SKM-1 treated with dmso at 0.1 percent for 144 hours (cell line): ENCODE measurements around the gene FCHO2.
A peak's percentile ranks its signal among the peaks of the same experiment; 100 is the strongest.
"Not testable (repeated sequence)": the region's sequence is repeated elsewhere in the genome, so short reads cannot be mapped to it uniquely, and the experiment has no call there.

Source experiments
- DNase-seq: peaks from one replicate; lab custom pipeline; 2025; ENCODE audit not compliant: unreplicated experiment; lab: John Stamatoyannopoulos, UW

Gene FCHO2

DNA sequence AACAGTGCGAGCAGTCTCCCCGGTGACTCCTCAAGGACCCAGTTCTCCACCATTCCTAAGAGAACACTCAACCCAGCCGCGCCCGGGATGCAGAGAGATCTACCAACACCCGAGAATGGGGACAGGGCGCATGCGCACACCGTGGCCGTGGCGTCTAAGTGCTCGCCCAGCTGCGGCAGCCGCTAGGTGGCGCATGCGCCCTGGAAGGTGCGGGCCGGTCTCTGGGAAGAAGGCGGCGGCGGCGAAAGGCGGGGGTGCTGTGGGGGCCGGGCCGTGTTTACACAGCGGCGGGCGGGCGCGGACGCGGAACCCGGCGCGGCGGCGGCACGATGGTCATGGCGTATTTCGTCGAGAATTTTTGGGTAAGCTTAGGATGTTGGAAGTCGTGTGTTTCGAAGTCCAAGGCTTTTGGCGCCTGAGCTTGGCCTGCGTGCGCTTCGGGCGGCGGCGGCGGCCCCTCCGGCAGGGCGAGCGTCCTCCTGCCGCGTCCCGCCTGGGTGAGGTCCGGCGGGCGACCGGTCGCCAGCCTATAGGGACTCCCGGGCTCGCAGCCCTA lies at the start of gene FCHO2:
TSS of gene FCHO2 (plus strand) at position 274 of the 556 bp plus-strand sequence. CDS start at position 330, 56 bp downstream.
- peak; percentile 89 for DNase-seq

DNA sequence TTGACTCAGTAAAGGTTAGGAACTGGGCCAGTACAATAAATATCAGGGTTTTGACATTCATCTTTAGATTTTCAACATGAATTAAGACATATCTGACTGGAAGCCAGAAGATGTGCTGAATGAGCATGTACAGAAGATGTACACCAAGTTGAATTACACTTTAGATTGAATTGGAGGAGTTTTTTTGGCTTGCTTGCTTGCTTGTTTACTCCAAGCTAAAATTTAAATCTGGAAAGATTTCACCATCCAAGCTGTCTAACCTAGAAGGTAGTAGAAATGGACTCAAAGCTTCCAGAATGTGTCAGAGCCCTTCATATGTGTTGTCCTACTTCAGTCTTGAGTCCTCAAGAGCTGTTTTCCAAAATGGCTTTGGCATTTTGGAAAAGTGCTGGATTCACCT lies 49.0 kb upstream of the FCHO2 start:
- DNase-seq, result no peak

DNA sequence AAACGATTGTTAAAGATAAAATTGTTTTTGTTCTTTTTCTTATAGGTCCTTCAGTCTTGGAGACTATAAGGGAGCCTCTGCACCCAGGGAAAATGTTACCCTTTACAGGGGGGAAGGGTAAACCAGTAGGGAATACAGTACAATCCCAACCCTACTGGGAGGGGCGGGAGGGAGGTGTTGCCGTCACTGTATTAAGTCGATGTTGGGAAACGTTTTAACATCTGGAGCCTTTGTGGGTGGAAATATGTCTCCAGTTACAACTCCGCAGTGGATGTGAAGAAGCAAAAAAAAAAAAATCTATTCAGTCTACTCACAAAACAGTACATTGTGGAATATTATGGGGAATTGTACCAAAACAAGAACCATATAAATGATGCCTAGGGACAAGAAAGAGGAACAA lies 47.2 kb upstream of the FCHO2 start:
- no peak for DNase-seq

DNA sequence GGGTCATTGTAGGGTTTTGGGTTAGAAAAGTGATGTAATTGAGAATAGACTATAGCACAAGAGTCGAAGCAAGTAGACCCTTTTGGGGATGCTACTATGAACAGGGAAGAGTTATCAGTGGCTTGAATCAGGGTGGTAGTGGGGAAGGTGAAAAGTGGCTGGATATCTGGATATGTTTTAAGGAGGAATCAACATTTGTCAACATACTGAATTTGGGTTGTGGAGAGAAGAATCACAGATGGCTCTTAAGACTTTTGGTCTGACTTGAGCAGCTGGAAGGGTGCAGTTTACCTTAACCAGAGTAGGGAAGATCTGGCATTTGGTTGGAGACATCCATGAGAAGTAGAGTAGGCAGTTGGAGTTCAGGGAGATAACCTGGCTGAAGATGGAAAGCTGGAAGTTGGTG lies 38.5 kb upstream of the FCHO2 start:
- DNase-seq, result no peak

- DNase-seq, result peak; percentile 29
These were observed 34.9 kb upstream of the FCHO2 start for GRCh38 chr5:72920690-72921502.

DNA sequence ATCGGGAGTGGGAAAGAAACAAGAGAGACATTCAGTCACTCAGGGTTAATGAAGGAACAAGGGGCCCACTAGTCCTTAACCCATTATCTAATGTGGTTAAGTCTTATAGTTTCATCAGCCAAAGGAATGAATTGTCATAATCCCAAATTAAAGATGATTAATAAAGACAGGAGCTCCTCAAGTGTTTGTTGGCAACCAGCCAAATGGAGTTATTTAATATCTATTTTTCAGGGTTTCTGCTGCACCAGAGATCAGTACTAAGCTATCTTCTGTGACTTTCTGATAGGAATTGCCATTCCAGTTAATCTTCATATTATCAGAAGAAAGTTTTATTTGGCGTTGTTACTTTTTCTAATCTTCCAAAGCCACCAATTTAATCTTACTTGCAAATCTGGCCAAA lies 34.0 kb upstream of the FCHO2 start:
- DNase-seq, result no peak

DNA sequence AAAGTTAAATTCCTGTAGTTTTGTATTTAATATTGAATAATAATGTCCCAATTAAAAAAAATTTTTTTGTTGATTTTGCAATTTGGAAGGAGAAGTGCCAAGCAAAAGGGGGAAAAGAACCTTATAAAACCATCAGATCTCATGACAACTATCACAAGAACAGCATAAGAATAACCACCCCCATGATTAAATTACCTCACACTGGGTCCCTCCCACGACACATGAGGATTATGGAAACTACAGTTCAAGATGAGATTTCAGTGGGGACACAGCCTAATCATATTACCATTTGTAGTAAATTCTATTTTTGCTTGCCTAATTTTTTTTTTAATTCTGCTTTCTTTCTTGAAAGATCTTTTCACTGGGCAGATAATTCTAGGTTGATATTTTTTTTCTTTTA lies 33.4 kb upstream of the FCHO2 start:
- DNase-seq, result no peak

GRCh38 chr5:72925336-72926010 lies 30.4 kb upstream of the FCHO2 start:
- DNase-seq, result no peak

- DNase-seq, result not testable (repeated sequence)
These were observed 23.2 kb upstream of the FCHO2 start for GRCh38 chr5:72932686-72933085.

DNA sequence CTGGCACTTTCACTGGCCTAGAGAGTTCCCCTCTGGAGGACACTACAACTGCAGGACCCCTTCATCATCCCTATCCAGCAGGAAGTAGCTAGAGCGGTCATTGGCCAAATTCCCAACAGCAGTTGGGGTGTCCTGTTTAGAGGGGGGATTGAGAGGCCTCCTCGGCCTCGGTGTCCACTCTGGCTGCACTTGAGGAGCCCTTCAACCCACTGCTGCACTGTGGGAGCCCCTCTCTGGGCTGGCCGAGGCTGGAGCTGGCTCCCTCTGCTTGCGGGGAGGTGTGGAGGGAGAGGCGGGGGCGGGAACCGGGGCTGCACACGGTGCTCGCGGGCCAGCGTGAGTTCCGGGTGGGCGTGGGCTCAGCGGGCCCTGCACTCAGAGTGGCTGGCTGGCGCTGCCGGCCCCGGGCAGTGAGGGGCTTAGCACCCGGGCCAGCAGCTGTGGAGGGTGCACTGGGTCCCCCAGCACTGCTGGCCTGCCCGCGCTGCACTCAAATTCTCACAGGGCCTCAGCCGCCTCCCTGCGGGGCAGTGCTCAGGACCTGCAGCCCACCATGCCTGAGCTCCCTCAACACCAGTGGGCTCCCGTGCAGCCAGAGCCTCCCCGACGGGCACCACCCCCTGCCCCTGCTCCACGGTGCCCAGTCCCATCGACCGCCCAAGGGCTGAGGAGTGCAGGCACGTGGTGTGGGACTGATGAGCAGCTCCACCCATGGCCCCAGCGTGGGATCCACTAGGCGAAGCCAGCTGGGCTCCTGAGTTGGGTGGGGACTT lies 20.7 kb upstream of the FCHO2 start:
- not testable (repeated sequence) for DNase-seq

- DNase-seq, result no peak
These were observed 18.9 kb upstream of the FCHO2 start for GRCh38 chr5:72936893-72937292.

GRCh38 chr5:72937517-72938061 lies 18.3 kb upstream of the FCHO2 start:
- peak; percentile 39 for DNase-seq

DNA sequence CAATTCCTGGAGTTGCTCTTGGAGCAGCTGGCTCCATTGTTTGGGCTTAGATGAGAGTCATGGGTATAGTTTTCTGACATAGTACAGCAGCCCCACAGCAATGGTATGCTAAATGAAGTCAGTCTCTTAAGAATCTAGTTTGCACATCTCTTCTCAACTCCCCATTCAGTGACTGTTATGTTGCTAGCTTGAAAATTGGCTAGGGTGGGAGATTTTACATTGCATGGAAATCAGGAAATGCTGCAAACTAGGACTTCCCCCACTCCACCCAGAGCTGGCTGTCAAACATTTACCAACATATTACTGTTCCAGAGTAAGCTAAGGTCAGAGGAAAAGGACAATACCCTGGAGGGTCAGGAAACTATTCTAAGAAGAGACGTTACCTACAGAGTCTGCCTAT lies 17.6 kb upstream of the FCHO2 start:
- DNase-seq, result no peak

DNA sequence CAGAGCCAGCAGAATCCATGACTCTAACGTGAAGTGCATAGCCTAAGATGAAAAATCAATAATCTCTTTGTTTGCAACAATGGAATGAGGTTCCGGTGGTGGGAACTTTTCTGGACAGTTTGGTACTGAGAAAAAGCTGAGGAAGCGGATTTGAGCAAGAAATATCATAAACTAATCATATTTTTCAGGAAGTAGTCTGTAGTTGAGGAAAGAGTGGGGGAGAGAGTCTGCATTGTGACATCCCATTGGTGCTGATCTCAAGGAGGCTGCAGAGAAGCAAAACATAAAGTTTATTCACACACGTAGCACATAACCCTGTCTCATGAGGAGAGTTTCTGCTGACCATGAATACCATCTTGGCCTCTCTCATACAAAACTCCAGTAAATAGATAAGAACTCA lies 15.8 kb upstream of the FCHO2 start:
- peak; percentile 22 for DNase-seq

DNA sequence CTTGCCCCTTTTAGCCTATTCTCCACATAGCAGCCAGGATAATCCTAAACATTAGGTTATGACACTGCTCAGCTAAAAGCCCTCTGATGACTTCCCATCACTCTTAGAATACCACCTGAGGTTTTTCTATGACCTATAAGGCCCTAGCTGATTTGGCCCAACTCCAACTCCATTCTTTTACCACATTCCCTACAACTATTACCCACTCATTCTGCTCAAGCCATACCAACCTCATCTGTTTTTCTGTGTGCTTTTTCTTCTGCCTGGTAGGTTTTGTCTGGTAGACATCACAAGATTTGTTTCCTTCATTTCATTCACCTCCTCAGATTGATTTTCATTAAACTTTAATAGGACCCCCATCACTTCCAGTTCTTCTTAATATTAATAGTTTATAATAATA lies 12.5 kb upstream of the FCHO2 start:
- no peak for DNase-seq

- DNase-seq, result no peak
These were observed 8.3 kb upstream of the FCHO2 start for GRCh38 chr5:72947498-72947897.

DNA sequence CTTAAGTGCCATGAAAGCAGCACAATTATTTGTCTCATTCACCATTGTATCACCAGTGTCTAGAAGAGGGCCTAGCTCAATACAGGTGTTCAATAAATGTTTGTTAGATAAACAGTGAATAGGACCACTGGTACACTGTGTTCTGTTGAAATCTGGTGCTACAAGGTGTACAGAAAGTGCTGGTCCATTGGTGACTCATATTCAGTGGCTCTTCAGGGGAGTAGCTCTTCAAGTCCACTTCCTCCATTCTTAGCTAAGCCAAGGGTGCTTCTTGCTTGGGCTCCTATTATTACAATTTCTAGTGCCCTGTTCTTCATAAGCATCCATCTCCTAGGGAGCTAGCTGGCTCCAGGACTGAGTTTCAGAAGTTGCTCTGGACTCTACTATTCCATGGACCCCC lies 6.4 kb upstream of the FCHO2 start:
- DNase-seq, result no peak

GRCh38 chr5:72951671-72952468 lies 4.0 kb upstream of the FCHO2 start:
- DNase-seq, result peak; percentile 14

GRCh38 chr5:72954389-72954788 lies 1.5 kb upstream of the FCHO2 start:
- DNase-seq, result no peak

GRCh38 chr5:72955143-72955767 lies 586 bp upstream of the FCHO2 start:
- no peak for DNase-seq
